HG03097 (cell line): ENCODE results near the gene RANBP2.

Experiments
- ATAC-seq: cut with Tn5 transposase; IDR thresholded peaks from one replicate; pipeline ENCODE4 v1.9.1; 2021; ENCODE audit not compliant: unreplicated experiment, low FRiP score

The RANBP2 gene

DNA sequence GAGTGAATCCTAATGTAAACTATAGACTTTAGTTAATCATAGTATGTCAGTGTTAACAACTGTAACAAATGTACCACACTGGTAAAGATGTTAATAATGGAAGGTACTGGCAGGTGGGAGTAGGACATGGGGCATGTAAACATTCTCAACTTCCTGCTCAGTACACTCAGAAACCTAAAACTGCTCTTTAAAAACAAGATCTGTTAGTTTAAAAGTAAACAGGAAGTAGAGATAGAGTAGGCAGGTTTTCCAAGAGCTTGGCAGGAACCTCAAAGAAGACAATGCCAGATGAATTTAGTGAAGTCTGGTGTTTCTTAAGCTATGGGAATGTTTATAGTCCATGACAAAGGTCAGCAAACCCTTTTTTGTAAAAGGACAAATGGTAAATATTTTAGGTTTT lies 113.9 kb downstream of the RANBP2 start:
- ATAC-seq: no peak

GRCh38 chr2:108834620-108835019 lies 115.3 kb downstream of the RANBP2 start:
- ATAC-seq: no peak

- no peak for ATAC-seq
Observed at GRCh38 chr2:108835040-108835439, 115.8 kb downstream of the RANBP2 start.
